ENCODE measurements around the gene MAPKAPK3. TPM values are rescaled to one million over a fixed set of nuclear protein-coding genes. Genes with fewer than 3 reads are reported as not detected.

Gene MAPKAPK3
- total and polyA plus RNA-seq, 2 of the 8 experiments (the other 6 are each of a cell fraction or from before 2014, with no cell fraction given): 65.4 to 99.8 TPM

DNA sequence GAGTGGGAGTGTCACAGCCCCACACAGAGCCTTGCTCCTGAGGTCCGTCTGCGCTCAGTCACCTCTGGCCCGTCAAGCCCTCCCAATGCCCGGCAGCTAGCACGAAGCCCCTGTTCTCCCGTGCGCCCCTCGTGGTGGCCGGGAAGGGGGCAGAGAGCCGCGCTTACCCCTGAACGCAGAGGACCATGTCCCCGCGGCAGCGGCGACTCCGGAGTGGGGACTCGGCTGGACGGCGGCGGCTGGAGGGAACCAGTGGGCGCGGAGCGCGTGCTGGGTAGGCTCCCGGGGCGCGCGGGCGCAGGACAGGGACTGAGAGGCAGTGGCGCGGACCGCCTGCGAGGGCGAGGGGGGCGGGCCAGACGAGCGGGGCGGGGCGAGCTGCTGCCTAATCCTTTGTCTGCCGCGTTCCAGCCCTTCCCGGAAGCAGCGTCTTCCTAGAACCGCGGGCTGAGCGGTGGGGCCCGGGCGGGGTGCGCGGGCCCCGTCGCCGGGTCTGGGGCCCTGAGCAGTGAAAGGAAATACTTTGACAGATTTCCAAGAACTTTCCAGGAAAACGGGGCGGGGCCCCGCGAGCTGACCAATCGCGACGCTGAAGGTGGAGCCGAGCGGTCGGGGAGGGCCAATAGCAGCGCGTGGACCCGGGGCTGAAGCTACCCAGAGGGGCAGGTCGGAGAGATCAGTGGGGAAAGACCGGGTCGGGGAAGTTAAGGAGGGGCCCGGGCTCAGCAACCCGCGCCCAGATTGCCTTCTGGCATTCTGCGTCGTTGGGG, 5.3 kb upstream of the MAPKAPK3 start, which contains the start of gene CISH (continued):
- TF ChIP-seq EP300 (IDR thresholded peaks at IDR 0.05; ENCODE audit: borderline replicate concordance in 1 of 2, low read depth in 2 of 2, low read length in 2 of 2) (no peak), PHF8 (conservative IDR thresholded peaks at IDR 0.05; ENCODE audit: low read depth, low read length) (peak; percentile 49; the same call in 1 of the 2 replicates), SRF (IDR thresholded peaks at IDR 0.05; ENCODE audit: low read depth, low read length) (no peak), JUN (IDR thresholded peaks at IDR 0.05; ENCODE audit: low read depth, low read length) (no peak), CTBP2 (IDR thresholded peaks at IDR 0.05; ENCODE audit: borderline replicate concordance, insufficient read depth, insufficient read length, low read length) (no peak), SAP30 (IDR thresholded peaks at IDR 0.05; ENCODE audit: insufficient read depth, insufficient replicate concordance, low read length) (no peak)
- TF ChIP-seq, protein P1, sequence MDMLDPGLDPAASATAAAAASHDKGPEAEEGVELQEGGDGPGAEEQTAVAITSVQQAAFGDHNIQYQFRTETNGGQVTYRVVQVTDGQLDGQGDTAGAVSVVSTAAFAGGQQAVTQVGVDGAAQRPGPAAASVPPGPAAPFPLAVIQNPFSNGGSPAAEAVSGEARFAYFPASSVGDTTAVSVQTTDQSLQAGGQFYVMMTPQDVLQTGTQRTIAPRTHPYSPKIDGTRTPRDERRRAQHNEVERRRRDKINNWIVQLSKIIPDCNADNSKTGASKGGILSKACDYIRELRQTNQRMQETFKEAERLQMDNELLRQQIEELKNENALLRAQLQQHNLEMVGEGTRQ (IDR thresholded peaks at IDR 0.05; ENCODE audit: low read length): no peak
